ENCODE data around the gene PKHD1.

Gene PKHD1

DNA sequence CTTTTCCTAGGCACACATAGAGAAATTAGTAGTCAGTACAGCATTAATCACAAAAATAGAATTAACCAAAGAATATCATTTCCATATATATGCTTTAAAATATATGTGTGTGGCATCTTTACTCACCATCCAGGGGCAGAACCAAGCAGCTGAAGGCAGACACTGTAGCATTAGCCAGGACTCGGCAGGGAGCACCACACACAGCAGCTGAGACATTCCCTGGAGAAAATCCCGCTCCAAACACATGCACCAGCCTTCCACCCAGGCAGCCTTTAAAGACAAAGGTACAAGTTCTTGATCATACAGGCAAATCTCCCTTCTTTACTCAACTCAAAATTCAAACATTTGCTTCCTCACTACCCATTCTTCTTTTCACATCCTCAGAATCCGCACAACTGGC lies 64.7 kb downstream of the PKHD1 start:
- no peak for DNase-seq (ENCODE audit: extremely low read depth, low read depth)
- TF ChIP-seq, protein P1, sequence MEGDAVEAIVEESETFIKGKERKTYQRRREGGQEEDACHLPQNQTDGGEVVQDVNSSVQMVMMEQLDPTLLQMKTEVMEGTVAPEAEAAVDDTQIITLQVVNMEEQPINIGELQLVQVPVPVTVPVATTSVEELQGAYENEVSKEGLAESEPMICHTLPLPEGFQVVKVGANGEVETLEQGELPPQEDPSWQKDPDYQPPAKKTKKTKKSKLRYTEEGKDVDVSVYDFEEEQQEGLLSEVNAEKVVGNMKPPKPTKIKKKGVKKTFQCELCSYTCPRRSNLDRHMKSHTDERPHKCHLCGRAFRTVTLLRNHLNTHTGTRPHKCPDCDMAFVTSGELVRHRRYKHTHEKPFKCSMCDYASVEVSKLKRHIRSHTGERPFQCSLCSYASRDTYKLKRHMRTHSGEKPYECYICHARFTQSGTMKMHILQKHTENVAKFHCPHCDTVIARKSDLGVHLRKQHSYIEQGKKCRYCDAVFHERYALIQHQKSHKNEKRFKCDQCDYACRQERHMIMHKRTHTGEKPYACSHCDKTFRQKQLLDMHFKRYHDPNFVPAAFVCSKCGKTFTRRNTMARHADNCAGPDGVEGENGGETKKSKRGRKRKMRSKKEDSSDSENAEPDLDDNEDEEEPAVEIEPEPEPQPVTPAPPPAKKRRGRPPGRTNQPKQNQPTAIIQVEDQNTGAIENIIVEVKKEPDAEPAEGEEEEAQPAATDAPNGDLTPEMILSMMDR (IDR thresholded peaks at IDR 0.05; ENCODE audit: low read depth, low read length) = no peak

DNA sequence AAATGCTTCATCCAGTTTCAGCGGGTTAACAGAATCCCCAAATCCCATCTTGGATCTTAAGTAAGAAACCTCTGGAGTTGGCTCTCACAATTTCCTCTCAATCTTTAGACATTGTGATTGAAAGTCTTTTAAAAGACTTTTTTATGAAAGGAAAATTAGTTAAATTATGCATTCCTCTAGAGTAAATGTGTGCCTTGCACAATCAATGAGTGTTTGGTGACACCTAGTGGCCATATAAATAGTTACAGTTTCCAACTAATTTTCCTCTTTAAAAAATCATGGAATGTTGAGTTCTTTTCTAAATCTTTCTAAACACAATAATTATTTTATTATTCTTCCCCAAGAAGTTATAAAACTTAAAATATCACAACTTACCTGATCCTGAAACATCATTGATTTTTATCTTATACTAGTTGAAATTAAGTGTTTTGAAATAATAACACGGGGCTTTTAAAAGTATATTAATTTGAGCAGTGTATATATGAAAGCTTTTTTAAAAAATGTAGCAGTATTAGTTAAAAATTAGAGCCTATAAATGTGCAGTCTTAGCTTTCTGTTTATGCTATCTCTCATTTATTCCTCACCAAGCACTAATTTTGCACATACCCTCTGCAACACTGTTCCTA lies 66.4 kb downstream of the PKHD1 start:
- TF ChIP-seq, protein P1 (IDR thresholded peaks at IDR 0.05; ENCODE audit: low read depth, low read length) = peak; percentile 56
- no peak for DNase-seq (ENCODE audit: extremely low read depth, low read depth)

DNA sequence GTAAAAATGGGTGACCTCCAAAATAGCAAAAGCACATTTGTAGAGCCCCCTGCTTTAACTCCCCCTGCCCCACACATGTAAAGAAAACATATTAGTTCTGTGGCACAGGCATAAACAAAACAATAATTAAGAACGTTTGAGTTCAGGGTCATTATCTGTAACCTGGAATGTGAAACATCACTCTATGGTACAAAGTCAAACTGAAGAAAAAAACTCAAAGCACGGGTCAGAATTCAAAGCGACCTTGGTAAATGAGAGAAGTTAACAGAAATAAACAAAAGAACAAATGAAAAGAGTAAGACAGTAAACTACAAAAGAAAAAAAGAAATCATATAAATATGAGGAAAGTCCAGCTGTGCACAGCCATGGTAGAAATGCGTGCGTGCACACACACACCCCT lies 67.5 kb downstream of the PKHD1 start:
- TF ChIP-seq, protein P1 (IDR thresholded peaks at IDR 0.05; ENCODE audit: low read depth, low read length) = no peak
- no peak for DNase-seq (ENCODE audit: extremely low read depth, low read depth)

DNA sequence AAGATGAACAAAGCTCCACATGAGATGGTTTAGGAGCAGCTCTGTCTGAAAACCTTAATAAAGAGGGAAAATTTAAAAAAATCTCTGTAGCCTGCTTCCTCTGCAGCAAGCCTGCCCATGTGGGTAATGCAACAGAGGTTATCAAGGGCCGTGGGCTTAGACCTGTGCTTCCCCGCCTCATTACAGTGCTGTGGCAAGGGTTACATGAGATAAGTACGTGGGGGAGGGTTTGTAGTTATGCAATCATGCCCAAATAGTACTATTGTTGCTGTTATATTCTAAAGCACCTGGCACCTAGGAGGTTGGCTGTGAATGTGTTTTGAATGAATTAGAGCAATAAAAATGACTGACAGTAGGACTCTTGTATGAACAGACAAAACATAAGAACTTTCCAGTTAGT lies 68.3 kb downstream of the PKHD1 start:
- TF ChIP-seq, protein P1 (IDR thresholded peaks at IDR 0.05; ENCODE audit: low read depth, low read length) = no peak
- DNase-seq (ENCODE audit: extremely low read depth, low read depth) = no peak

DNA sequence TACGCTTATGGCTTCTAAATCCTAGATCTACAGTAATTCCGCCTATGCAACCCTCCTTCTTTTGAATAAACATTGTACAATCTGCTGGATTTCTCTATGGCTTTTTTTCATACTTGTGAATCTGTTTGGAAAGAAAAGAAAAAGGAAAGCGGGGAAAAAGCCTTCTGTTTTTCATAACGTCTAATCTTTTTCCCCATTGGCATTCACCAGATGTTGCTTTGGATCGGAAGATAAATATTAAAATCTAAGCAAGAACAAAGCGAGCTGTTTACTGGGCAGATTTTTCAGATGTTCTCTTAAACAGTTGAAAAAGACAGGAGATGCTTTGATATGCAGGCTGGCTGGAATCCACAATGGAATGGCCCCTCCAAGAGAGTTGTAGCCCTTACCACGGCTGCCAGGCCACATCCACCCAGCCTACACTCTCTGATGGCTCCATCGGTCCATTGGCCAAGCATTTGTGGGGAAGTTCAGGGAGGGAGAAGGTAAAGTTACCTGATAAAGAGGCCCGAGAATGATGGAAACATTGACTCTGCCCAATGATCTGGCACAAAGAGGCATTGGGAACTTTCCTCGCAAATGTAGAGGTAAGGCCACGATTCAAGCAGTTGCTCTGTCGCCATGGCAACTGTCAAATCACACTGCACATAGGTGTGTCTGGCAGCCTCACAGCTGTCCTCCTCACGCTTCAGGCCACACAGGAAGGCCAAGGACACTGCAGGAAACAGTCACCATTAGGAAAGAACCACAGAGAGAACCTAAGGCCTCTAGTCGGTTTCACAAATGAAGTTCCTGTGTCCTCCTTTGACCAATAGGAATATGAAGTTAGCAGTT lies 70.3 kb downstream of the PKHD1 start:
- TF ChIP-seq, protein P1 (IDR thresholded peaks at IDR 0.05; ENCODE audit: low read depth, low read length) = no peak
- no peak for DNase-seq (ENCODE audit: extremely low read depth, low read depth)

DNA sequence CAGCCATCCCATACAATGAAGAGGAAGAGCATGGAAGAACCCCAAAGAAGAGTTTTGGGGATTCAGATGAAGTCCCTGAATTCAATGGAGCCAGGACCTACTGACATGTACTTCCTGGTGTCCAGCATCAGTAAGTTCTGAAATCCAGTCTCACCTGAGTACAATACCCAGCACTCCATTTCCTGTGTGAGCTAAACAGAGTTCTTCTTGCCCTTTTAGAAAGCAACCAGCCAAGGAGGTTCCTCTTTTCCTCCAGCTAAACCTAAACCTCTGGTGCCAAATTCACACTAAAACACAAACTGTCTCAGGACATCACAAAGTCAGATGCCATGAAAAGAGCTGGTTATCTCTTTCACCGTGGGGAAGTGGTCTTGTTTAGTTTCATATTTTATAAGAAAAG lies 71.5 kb downstream of the PKHD1 start:
- DNase-seq (ENCODE audit: extremely low read depth, low read depth) = no peak
- TF ChIP-seq, protein P1 (IDR thresholded peaks at IDR 0.05; ENCODE audit: low read depth, low read length) = no peak

DNA sequence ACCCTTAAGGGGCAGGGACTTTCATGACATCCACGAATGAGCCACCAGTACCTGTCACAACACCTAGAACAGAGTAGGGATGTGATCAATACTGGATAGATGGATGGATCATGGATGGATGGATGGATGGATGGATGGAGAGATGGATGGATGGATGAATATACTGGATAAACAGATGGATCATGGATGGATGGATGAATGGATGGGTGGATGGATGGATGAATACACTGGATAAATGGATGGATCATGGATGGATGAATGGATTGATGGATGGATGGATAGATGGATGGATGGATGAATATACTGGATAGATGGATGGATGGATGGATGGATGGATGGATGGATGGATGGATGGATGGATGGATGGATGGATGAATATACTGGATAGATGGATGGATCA lies 73.0 kb downstream of the PKHD1 start:
- DNase-seq (ENCODE audit: extremely low read depth, low read depth) = no peak
- TF ChIP-seq, protein P1 (IDR thresholded peaks at IDR 0.05; ENCODE audit: low read depth, low read length) = no peak

All from AG09319 (cell line).